Stimulated activated CD8-positive, alpha-beta memory T cell treated with anti-CD3 and anti-CD28 coated beads, Interleukin-4, amount 100 ng/mL, for 48 hours (primary cell): ENCODE results near the gene MAPK12.

Source experiments
- DNase-seq: peaks from one replicate; pipeline ENCODE4 v3.0.0-alpha.2; 2020

Gene MAPK12

GRCh38 chr22:50298937-50299784 is 37.7 kb upstream of the MAPK12 start:
- no peak for DNase-seq

- no peak for DNase-seq
Observed at GRCh38 chr22:50298266-50298637, 36.8 kb upstream of the MAPK12 start.

- DNase-seq = no peak
Observed at GRCh38 chr22:50297510-50298265, 36.2 kb upstream of the MAPK12 start.

GRCh38 chr22:50296658-50297490 is 35.4 kb upstream of the MAPK12 start:
- no peak for DNase-seq

- DNase-seq = no peak
Observed at GRCh38 chr22:50294319-50294656, 32.8 kb upstream of the MAPK12 start.

GRCh38 chr22:50293441-50294318 is 32.2 kb upstream of the MAPK12 start:
- no peak for DNase-seq

GRCh38 chr22:50292643-50293440 is 31.4 kb upstream of the MAPK12 start:
- no peak for DNase-seq

GRCh38 chr22:50289942-50290630 is 28.6 kb upstream of the MAPK12 start:
- DNase-seq = no peak

- no peak for DNase-seq
Observed at GRCh38 chr22:50289151-50289941, 27.9 kb upstream of the MAPK12 start.

GRCh38 chr22:50287731-50288130 is 26.2 kb upstream of the MAPK12 start:
- no peak for DNase-seq

GRCh38 chr22:50286701-50287318 is 25.3 kb upstream of the MAPK12 start:
- no peak for DNase-seq

- no peak for DNase-seq
Observed at GRCh38 chr22:50286275-50286674, 24.8 kb upstream of the MAPK12 start.

GRCh38 chr22:50285568-50286229 is 24.2 kb upstream of the MAPK12 start:
- DNase-seq = no peak

GRCh38 chr22:50284479-50284878 is 23.0 kb upstream of the MAPK12 start:
- DNase-seq = no peak

- DNase-seq = no peak
Observed at GRCh38 chr22:50283821-50284220, 22.3 kb upstream of the MAPK12 start.

GRCh38 chr22:50282361-50283155 is 21.1 kb upstream of the MAPK12 start:
- no peak for DNase-seq

GRCh38 chr22:50281957-50282356 is 20.5 kb upstream of the MAPK12 start:
- no peak for DNase-seq

- no peak for DNase-seq
Observed at GRCh38 chr22:50281384-50281760, 19.9 kb upstream of the MAPK12 start.
